Hematopoietic multipotent progenitor cell treated with erythropoietin and hydrocortisone succinate and interleukin-3 and kit ligand, for 15 days (in vitro differentiated cells): Measurements from ENCODE around the gene ZIC4.

Experiments
- DNase-seq: peaks from one replicate; pipeline ENCODE4 v3.0.0-alpha.2; 2015; ENCODE audit warnings: low spot score

ZIC4 gene

GRCh38 chr3:147389717-147390116 is 16.6 kb downstream of the ZIC4 start:
- DNase-seq = no peak

GRCh38 chr3:147388700-147389580 is 17.4 kb downstream of the ZIC4 start:
- DNase-seq = no peak

GRCh38 chr3:147387885-147388699 is 18.3 kb downstream of the ZIC4 start:
- no peak for DNase-seq

GRCh38 chr3:147387291-147387884 is 19.0 kb downstream of the ZIC4 start:
- DNase-seq = no peak

- no peak for DNase-seq
Measured at GRCh38 chr3:147385059-147386012, 21.0 kb downstream of the ZIC4 start.

GRCh38 chr3:147384210-147385058 is 21.9 kb downstream of the ZIC4 start:
- DNase-seq = no peak

GRCh38 chr3:147383617-147384016 is 22.7 kb downstream of the ZIC4 start:
- no peak for DNase-seq

- no peak for DNase-seq
Measured at GRCh38 chr3:147381596-147381995, 24.7 kb downstream of the ZIC4 start.

GRCh38 chr3:147380977-147381376 is 25.4 kb downstream of the ZIC4 start:
- DNase-seq = no peak

- no peak for DNase-seq
Measured at GRCh38 chr3:147380387-147380951, 25.9 kb downstream of the ZIC4 start.

GRCh38 chr3:147379651-147380050 is 26.7 kb downstream of the ZIC4 start:
- DNase-seq = no peak

GRCh38 chr3:147377412-147378367 is 28.7 kb downstream of the ZIC4 start:
- no peak for DNase-seq

GRCh38 chr3:147373301-147373700 is 33.0 kb downstream of the ZIC4 start:
- DNase-seq = no peak

- no peak for DNase-seq
Measured at GRCh38 chr3:147372525-147373027, 33.8 kb downstream of the ZIC4 start.

GRCh38 chr3:147371771-147372340 is 34.5 kb downstream of the ZIC4 start:
- DNase-seq = no peak

GRCh38 chr3:147371140-147371539 is 35.2 kb downstream of the ZIC4 start:
- no peak for DNase-seq

- no peak for DNase-seq
Measured at GRCh38 chr3:147370349-147370748, 36.0 kb downstream of the ZIC4 start.

GRCh38 chr3:147369661-147370123 is 36.7 kb downstream of the ZIC4 start:
- DNase-seq = no peak
